NB4 (cell line): Measurements from ENCODE around the gene NUTF2.
"Not testable (repeated sequence)": the region's sequence is repeated elsewhere in the genome, so short reads cannot be mapped to it uniquely, and the experiment has no call there.

Experiments
- DNase-seq: peaks from one replicate; pipeline ENCODE4 v3.0.0; 2010; ENCODE audit warnings: low read depth
- H3K4me3 ChIP-seq: one replicate; pipeline ENCODE4 v1.5.1; 2011; ENCODE audit warnings: mild to moderate bottlenecking, low read depth, low read length, moderate library complexity
- MYC ChIP-seq: IDR thresholded peaks from 2 replicates; pipeline ENCODE4 v1.6.1; 2011; ENCODE audit warnings: low read depth, low read length
- POLR2A ChIP-seq: IDR thresholded peaks from 2 replicates; pipeline ENCODE4 v1.6.1; 2011; ENCODE audit warnings: mild to moderate bottlenecking; ENCODE audit not compliant: insufficient read length; ENCODE audit errors: extremely low read depth
- TF ChIP-seq, protein P1 (sequence below): IDR thresholded peaks from one replicate; pipeline ENCODE4 v1.5.1; 2012; ENCODE audit warnings: low read depth, low read length
- TF ChIP-seq, protein P2 (sequence below): IDR thresholded peaks from 2 replicates; pipeline ENCODE4 v1.6.1; 2011; ENCODE audit warnings: low read depth, low read length

The NUTF2 gene

DNA sequence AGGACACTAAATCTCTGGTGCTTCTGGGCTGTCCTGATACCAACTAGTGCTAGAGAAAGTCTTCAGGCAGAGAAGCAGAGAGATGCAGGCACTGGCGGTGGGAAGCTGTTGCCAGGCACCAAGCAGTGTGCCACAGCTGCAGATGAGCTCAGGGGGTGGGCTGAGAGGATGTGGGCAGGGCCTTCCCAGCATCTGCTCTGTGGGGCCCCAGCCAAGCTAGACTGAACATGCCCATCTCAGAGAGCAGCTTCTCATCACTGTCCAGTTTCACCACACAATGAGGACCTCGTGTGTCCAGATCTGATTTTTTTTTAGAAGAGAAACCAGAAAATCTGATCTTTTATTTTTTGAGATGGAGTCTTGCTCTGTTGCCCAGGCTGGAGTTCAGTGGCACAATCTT is 63.4 kb downstream of the NUTF2 start:
- no peak for TF ChIP-seq POLR2A
- TF ChIP-seq, protein P1, sequence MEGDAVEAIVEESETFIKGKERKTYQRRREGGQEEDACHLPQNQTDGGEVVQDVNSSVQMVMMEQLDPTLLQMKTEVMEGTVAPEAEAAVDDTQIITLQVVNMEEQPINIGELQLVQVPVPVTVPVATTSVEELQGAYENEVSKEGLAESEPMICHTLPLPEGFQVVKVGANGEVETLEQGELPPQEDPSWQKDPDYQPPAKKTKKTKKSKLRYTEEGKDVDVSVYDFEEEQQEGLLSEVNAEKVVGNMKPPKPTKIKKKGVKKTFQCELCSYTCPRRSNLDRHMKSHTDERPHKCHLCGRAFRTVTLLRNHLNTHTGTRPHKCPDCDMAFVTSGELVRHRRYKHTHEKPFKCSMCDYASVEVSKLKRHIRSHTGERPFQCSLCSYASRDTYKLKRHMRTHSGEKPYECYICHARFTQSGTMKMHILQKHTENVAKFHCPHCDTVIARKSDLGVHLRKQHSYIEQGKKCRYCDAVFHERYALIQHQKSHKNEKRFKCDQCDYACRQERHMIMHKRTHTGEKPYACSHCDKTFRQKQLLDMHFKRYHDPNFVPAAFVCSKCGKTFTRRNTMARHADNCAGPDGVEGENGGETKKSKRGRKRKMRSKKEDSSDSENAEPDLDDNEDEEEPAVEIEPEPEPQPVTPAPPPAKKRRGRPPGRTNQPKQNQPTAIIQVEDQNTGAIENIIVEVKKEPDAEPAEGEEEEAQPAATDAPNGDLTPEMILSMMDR, result no peak
- no peak for TF ChIP-seq MYC
- no peak for DNase-seq
- H3K4me3 ChIP-seq, result no peak overlapping the region

DNA sequence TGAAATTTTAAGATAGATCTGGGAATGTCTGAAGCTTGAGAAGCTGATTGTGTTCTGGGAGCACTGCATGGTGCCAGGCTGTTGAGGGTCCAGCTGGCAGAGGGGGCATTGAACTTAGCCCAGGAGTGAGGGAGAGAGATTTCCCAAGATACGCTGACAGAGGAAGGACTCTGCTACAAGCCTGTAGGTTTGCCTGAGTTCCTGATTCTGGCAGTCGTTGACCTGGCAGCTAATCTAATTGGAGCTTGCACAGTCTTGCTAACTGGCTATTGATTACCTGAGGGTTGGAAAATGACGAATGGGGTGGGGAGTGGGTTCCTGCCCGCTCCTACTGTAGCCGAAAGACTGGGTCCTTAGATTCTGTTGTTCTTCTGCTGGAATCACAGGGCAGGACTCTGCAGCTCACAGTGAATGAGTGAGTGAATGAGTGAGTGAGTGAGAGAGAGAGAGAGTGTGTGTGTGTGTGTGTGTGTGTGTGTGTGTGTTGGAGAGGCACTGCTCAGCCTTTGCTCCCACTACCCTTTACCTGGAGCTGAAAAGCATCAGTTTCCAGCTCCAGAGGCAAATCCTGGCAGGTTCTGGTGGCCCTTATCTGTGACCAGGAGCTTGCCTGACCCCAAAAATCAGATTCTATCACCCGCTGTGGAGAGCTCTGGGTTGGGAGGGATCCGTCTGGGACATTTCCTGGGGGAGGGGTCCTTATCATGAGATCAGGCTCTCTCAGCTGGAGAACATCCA is 68.2 kb downstream of the NUTF2 start:
- TF ChIP-seq POLR2A (no peak), MYC (no peak)
- TF ChIP-seq, protein P2, sequence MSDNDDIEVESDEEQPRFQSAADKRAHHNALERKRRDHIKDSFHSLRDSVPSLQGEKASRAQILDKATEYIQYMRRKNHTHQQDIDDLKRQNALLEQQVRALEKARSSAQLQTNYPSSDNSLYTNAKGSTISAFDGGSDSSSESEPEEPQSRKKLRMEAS, result no peak
- TF ChIP-seq, protein P1, result no peak
- DNase-seq, result no peak
- no peak overlapping the region for H3K4me3 ChIP-seq

DNA sequence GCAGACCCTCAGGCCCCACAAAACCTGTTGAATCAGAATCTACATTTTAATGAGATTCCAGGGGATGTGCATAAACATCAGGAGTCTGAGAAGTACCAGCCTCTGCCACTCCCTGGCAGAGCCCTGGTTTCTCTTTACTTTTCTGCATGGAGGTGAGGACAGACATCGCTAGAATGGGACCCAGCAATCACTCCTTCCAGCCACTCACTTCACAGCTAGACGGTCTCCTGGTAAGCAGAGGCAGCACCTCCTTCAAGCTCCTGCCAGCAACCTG is 68.7 kb downstream of the NUTF2 start:
- not testable (repeated sequence) for DNase-seq, H3K4me3 ChIP-seq

DNA sequence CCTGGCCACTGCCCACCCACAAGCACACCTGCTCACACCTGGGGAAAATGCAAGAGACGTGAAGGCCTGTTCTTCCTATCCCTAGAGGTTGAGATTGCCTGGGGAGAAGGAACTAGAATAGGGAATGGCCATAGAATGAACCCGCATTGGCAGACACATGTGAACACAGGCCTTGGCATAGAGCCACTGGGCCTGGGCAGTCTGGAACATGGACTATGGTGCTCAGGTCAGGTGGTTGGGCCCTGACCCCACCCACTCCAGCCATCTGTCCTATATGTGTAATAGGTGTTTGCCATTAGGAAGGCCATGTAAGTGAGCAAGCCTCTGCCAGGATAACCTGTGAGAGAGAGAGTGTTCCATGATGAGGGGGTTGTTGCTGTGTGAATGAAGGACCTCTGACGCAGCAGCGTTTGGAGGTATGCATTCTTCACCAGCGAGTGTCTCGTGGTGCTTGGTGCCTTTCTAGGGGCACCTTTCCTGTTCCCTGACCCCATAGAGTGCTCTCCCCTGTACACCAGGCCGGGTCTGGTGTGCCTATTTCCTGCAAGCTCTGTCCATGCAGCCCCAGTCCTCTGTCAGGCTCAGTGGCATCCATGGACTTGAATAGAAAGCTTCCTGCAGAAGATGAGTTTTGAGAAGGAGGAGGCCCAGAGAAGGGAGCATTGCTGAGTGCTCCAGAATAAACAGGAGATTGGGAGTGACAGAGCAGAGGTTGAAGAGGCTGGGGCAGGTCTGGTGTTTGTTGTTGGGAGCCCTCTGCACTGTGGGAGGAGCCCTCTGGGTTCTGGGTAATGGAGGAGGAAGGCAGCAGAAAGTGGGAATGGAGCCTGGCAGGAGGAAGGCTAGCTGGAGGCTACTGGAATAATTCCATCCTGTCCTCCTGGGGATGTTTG is 69.3 kb downstream of the NUTF2 start:
- TF ChIP-seq, protein P2, result no peak
- no peak for TF ChIP-seq POLR2A
- TF ChIP-seq, protein P1, result no peak
- TF ChIP-seq MYC, result no peak
- no peak overlapping the region for H3K4me3 ChIP-seq
- DNase-seq, result no peak

DNA sequence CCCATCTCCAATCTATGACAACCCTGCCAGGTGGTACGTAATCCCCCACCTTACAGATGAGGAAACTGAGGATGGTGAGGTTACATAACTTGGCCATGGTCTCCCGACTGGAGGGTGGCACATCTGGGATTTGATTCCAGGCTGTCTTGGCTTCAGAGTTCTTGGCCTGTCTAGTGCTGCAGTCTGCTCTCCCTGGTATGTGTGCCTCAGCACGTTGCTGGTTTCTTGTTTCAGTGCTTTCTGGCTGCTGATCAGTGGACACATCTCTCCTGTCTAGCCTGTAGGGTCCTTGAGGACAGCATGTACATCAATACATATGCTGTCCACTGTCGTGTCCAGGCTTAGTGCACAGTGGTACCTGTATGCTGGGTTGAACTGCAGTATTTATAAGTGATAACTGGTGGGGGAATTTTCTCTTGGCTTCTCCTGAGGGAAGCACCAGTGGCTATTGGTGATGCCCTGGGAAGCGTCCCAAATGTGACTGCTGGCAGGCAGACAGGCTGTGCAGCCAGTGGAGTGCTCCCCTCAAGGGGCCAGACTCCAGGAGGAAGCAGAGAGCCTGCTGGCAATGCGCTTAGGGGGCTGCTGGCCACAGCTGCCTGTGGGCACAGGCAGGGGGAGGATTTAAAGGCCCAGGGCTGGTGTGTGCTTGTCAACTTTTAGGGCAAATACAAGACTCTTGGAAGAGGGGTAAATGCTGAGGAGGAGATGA is 70.6 kb downstream of the NUTF2 start:
- no peak overlapping the region for H3K4me3 ChIP-seq
- DNase-seq, result no peak
- TF ChIP-seq MYC (no peak), POLR2A (no peak)
- TF ChIP-seq, protein P1, result no peak
- TF ChIP-seq, protein P2, result no peak

DNA sequence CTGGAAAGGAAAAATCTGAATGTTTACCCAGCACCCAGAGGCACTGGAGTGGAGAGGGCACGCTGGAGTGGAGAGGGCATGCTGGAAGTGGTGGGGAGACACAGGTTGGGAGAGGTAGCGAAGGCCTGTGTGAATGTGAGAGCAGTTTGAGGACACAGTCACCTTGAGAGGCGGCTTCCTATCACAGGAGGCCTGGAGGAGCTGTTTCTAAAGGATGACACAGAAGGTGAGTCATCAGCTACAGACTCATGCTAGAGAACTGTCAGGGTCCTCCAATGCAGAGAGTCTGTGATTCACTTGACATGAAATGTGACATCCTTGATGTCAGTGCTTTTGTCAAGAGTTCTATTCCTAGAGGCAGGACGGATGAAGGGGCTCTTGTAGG is 71.1 kb downstream of the NUTF2 start:
- H3K4me3 ChIP-seq, result no peak overlapping the region
- peak; percentile 69 for DNase-seq
- TF ChIP-seq, protein P2, result no peak
- TF ChIP-seq POLR2A (no peak), MYC (no peak)
- TF ChIP-seq, protein P1, result no peak
